Amniotic stem cell (primary cell): ENCODE data around the gene DPEP1.
"Not testable (repeated sequence)": the region's sequence is repeated elsewhere in the genome, so short reads cannot be mapped to it uniquely, and the experiment has no call there.

Source experiments
- DNase-seq: peaks from one replicate; lab custom pipeline; 2025; lab: John Stamatoyannopoulos, UW

The DPEP1 gene

DNA sequence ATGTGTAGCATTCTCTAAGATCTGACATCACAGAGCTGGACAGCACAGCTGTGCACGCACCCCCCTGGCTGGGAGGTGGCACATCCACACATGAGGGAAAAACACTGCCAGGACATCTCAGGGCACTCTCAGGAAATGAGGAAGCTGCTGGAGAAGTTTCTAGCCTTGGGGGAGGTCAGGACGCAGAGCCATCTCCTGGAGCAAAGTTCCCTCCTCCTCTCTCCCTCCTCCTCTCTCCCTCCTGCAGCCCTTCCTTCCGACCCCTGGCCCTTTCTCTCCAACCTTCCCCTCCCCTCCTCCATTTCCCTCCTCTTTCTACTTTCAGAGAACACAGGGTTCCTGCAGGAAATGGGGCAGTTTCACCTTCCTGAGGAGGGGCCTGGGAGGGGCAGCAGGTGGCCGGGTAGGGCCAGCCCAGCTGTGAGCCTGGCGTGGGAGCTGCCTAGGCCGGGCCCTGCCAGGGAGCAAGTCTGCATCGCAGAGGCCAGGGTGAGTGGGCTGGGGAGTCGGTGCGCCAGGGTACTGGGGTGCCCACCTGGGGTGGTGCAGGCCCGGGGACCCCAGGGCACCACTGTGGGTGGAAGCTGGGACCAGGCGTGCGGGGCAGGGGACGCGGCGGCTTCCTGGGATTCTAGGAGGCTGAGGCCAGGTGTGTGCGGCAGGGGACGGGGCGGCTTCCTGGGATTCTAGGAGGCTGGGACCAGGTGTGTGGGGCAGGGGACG lies at the start of gene DPEP1:
Gene DPEP1, plus strand, starts transcription at position 412 of the 723 bp plus-strand sequence. CDS start 16,769 bp downstream, outside the sequence.
- DNase-seq = no peak

DNA sequence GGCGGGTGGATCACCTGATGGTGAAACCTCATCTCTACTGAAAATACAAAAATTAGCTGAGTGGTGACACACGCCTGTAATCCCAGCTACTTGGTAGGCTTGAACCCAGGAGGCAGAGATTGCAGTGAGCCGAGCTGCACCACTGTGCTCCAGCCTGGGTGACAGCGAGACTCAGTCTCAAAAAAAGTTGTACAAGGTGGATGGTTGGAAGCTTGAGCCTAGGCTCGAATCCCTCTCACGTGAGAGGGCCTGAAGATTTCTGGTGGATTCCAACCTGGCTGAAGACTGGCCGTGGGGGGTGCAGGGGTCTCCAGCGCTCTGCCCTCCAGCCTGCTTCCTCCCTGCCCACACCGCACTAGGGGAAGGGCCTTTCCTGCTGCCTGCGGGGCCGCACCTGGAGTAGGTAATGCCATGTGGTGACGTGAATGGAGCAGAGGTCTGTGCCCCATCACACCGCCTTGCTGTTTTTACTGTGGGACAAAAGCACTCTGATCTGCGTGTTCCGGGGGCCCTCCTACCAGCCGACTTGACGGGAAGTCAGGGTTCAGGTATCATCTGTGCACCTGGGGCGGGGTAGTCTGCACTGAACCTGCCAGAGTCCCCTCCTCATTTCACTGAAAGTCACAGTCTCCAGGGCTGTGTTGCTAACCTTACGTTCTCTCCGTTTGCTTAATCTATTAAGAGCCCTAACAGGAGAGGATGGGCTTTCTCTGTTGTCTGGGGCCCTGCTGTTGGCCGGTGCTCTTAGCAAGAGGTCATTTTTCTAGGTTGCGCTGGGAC lies 48.8 kb upstream of the DPEP1 start:
- no peak for DNase-seq

- no peak for DNase-seq
These were observed 48.3 kb upstream of the DPEP1 start for GRCh38 chr16:89565256-89565505.

DNA sequence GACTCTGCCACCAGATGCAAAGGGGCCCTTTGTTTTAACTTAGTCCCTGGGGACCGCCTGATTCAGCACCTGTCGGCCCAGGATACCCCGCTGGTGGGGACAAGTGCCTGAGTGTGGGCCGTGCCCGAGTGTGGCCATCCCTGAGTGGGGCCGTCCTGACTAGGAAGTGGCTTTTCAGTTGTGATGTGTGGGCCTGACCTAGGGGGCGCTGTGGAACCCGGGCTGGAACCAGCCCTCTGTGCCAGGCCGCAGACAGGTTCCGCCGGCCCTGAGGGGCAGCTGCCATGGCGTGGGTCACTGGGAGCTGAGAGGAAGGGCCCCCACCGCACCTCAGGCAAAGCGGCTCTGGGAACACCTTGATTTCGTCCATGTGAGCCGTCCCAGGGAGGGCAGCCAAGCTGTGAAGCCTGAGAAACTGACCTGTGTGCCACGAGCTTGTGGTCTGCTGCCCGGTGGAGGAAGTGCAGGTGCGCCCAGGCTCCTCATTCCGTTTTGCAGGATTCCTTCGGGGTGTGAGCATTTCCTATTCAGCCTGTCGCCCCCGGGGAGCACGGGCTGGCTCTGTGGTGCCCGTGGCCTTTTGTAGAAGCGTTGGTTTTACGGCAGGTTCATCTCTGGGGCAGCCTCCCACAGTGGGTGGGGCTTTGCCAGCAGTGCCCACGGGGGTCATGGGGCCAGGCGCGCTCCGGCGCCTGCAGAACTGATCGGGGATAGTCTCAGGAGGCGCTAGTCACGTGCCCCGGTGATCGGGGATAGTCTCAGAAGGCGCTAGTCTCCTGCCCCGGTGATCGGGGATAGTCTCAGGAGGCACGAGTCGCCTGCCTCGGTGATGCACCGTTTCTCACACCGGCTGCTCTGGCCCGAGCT lies 47.7 kb upstream of the DPEP1 start:
- no peak for DNase-seq

DNA sequence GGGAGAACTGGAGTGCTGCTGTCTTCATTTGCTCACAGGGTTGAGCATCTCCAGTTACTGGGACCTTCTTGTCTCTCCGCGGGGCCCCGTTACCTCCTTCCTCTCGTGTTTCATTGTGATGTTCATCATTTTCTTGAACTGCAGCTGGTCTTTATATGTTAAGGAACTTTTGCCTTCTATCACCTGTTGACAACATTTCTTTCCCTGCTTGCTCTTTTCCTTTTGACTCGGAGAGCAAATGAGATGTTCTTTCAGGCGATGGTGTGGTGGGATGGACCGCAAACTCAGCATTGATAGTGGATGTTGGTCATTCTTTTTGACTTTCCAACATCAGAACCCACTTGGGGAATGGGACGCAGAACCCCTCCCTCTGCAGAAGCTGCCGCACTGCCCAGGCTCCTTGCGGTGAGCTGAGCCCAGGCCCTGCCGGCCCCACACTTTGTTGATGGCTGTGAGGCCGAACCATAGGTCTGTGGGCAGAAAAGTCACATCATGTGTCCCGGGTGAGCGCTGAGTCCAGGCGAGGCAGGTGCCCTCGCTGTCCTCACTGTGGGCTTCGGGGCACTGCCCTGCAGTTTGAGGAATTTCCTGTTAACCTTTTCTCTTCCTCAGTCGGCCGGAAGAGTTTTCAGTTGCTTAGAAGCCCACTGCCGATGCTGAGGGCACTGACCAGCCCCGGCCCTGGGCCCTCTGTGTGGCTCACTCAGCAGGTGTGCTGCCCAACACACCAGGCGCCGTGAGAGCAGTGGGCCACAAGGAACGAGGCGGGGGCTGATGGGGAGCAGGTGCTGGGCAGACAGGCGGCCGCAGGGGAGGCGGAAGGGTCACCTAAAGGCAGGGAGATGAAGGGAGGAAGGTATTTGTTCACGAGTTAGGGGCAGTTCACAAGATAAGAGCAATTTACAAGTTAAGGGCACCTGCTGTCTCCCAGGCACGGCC lies 45.5 kb upstream of the DPEP1 start:
- no peak for DNase-seq

DNA sequence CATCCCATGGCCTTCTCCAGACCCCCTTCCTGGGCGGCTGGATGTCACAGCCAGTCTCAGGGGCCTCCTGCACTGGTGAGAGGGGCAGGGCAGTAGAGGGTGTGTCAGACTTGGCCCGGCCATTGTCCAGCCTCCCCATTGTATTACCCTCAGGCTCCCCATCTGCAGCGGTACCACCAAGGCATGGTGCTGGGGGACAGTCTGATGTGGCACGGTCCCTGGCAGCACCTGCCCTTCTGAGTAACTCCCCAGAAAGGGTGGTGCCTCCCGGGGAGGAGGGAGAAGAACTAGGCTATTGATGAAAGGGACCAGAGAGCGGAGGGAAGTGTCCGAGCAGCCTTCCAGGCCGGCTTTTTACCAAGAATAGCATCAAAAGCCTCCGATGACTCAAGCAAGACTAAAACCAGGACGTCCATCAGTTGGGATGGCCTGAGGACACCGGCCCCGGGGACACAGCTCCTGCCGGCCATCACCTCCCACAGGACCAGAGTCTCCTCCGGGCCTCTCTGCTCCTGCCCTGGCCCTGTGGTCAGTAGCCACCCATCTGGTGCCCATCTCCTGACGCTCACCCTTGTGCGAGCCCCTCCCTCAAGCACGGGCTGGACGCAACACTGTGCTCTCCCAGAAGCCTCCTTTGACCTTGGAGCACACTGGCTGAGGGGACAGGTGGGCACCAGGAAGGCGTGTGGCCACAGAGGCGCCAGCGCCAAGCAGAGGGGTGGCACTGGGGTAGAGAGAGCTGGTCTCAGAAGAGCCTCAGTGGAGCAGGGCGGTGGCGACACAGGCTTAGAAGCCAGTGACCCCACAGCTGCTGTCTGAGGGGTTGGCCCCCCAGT lies 43.7 kb upstream of the DPEP1 start:
- no peak for DNase-seq

- DNase-seq = no peak
These were observed 43.0 kb upstream of the DPEP1 start for GRCh38 chr16:89570342-89570923.

DNA sequence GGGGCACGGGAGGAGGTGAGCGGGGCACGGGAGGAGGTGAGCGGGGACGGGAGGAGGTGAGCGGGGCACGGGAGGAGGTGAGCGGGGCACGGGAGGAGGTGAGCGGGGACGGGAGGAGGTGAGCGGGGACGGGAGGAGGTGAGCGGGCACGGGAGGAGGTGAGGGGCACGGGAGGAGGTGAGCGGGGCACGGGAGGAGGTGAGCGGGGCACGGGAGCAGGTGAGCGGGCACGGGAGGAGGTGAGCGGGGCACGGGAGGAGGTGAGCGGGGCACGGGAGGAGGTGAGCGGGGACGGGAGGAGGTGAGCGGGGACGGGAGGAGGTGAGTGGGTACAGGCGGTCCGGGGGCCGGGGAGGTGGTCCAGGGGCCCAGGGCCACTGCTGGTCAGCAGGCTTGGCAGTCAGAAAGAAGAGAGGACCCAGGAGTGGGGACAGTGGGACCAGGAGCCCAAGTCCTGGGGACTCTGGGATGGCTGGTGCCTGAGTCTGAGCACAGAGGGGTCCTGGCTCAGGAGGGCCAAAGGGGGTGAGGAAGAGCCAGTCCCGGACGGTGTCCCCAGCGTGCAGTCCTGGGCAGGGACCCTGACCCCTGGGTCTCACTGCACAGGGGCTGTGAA lies 42.4 kb upstream of the DPEP1 start:
- not testable (repeated sequence) for DNase-seq

DNA sequence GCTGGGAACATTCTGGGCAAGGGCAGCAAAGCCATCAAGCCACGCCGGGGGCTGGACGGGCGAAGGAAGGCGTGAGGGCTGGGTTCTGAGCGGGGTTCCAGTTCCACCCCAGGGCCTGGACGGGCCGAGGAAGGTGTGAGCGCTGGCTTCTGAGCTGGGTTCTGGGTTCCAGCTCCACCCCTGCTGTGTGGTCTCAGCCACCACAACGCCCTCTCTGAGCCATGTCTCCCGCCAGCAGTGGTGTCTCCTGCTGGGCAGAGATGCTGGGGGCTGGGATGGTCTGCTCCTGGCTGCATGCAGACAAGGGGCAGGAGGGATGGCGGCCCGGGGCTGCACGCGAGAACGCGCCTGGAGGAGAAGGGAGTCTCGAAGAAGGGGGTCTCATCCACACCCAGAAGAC lies 41.8 kb upstream of the DPEP1 start:
- DNase-seq = no peak

DNA sequence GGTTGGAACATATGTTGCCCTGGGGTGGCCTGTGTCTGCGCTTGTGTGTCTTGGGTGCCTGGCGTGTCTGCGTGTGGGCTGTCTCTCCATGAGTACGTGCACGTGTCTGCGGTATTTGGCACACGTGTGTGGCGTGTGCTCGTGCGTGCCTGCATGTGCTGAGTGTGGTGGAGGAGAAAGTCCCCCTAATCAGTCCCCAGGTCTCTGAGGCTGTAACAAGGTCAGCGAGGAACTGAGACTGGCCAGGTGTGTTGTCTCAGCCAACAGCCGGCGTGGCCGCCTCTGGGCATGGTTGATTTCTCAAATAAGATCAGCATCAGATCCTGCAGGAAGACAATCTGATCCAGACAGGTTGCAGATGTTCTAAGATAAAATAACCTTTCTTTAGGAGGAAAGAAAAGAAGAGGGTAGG lies 41.4 kb upstream of the DPEP1 start:
- DNase-seq = no peak

DNA sequence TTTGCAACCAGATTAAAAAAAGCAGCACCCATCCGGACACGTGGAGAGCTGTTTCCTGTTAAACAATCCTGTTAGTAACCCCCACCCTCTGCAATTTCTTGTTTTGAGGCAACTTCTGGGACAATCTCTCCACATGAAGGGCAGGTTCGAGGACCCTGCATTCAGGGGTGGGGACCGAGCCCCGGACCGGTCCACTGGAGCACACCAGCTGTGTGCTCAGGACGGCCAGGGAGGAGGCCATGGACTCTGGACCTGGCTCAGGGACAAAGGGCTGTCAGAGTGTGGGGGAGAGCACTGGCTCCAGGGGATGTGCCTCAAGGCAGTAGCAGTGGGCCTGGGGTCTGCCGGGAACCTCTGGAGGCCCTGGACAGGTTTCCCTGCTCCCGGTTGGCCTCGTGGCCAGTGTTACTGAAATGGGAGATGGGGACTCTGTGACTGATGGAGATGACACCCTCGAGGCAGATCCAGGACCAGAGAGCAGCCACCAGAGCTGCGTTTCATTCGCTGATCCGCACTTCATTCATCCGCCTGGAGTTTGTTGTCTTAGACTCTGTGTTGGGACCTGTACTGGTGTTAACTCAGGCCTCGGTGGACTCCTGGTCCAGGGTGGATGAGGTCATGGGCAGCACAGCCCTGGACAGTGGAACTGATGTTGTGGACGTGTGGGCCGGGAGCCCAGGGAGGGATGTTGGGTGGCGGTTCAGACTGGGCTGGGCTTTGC lies 40.8 kb upstream of the DPEP1 start:
- no peak for DNase-seq

DNA sequence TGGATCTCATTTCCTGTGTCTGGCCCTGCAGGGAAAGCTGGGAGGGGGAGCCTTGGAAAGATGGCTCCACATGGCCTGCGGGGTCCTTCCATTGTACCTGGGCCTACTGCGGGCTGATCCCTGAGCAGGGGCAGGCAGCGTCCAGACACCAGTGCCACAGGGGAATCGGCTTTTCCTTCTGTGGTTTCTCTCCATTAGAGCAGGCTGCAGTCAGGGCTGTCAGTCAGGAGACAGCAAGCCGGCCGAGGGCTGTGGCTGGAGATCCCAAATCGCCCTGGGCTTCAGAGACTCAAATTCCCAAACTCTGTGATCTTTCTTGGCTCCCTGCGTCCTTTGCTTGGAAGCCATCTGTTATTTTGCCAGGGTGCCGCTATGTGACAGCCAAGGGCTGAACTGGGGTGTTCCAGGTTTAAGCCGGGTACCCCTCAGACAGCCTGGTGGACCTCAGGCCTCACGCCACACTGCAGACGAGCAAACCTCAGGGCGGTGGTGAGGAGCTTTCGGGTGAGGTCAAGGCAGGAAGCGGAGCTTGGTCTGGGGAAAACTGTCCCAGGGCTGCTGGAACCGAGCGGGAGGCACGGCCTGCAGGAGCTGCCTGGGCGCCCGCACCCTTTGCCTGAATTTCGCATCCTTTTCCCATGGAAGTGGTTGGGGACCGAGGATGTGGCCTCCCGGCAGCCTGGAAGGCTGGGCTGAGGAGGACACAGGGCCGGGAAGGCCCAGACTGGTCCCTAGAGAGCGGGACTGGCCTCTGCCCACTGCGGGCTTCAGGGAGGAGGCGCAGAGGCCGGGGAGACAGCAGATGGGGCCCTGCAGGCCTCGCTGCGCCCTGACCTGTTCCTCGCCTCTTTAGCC lies 39.4 kb upstream of the DPEP1 start:
- DNase-seq = no peak

DNA sequence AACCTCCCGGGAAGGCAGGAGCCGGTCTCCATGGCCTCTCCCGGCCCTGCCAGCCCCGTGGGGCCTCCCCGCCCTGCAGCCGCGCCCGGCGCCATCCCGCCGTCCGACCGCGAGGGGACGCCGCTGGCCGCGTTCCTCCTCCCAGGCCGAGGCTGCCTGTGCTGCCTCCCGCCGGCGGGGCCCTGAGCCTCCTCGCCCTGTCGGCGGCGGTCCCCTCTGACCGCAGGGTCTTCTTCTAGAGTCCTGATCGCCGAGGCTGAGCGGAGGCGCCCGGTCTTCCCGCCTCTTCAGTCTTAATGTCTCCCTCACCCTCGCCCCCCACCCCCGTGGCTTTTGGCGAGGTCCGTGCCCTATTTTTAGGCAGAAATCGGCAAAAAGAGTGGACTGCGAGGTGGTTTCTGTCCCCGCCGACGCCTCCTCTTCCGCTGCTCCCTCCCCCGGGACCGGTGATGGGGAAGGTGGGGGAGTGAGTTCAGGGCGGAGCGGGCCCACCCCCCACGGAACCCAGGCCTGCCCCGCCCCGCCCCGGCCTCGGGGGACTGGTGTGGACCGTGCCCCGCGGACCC lies 38.7 kb upstream of the DPEP1 start:
- DNase-seq = peak; percentile 44

DNA sequence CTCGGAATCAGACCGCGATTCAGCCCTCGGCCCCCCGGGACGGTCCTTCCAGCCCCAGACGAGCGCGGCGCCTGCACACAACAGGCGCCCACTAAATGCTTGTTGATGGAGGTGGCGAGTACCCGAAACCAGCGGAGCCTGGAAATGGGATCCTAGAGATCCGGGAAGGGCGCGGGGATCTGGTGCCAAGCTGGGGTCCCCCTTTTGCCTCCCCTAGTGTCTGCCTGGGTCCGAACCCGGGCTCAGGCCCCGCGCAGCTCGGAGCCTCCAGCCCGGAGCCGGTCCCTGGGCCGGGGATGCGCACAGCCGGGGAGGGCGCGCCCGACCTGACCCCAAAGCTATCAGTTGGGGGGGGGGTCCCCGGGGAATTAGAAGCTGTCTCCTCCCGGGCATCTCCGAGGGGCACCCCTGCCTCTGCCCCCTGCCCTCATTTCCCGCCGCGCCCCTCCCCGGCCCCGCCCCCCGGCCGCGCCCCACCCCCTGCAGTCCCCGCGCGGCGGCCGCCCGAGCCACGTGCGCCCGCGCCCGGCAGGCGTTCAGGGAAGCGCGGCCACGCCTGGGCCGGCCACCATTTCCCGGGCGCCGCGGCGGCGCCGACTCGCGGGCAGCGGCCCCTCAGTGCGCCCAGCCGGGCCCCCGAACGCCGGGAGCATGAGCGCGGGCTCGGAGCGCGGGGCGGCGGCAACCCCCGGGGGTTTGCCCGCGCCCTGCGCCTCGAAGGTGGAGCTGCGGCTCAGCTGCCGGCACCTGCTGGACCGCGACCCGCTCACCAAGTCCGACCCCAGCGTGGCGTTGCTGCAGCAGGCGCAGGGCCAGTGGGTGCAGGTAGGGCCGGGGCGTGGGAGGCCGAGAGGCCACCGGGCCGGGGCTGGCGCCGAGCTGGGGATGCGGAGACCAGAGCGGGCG lies 37.9 kb upstream of the DPEP1 start, which contains the start of gene CPNE7:
Gene CPNE7, plus strand, starts transcription at position 512 of the 906 bp plus-strand sequence. Its CDS starts 140 bp downstream, at position 652.
- no peak for DNase-seq

- no peak for DNase-seq
These were observed 37.0 kb upstream of the DPEP1 start for GRCh38 chr16:89576153-89577054.
